Panc1 (cell line): ENCODE measurements around the gene THRB.

Experiments used
- POLR2AphosphoS5 ChIP-seq: IDR thresholded peaks from 2 replicates; pipeline ENCODE4 v1.6.1; 2012; ENCODE audit warnings: mild to moderate bottlenecking, low read depth, low read length, moderate library complexity
- SIN3A ChIP-seq: IDR thresholded peaks from 2 replicates; pipeline ENCODE4 v1.6.1; 2012; ENCODE audit warnings: low read depth, mild to moderate bottlenecking, low read length, moderate library complexity, borderline replicate concordance; ENCODE audit not compliant: insufficient read depth
- TCF7L2 ChIP-seq: IDR thresholded peaks from 2 replicates; pipeline ENCODE4 v1.6.1; 2011; ENCODE audit warnings: mild to moderate bottlenecking, low read depth, low read length, inconsistent platforms
- TF ChIP-seq, protein P1 (sequence below): fragments of 450-650 bp; IDR thresholded peaks from 2 replicates; pipeline ENCODE4 v1.5.1; 2017; ENCODE audit warnings: mild to moderate bottlenecking
- TF ChIP-seq, protein P2 (sequence below), 2 experiments: IDR thresholded peaks; 2 replicates each; pipeline ENCODE4 v1.6.1; 2011 to 2012; ENCODE audit warnings: low read depth in 2 of 2, control low read depth in 1 of 2, low read length in 1 of 2, mild to moderate bottlenecking in 1 of 2, moderate library complexity in 1 of 2; ENCODE audit not compliant: insufficient read depth in 1 of 2

- TF ChIP-seq, protein P1, sequence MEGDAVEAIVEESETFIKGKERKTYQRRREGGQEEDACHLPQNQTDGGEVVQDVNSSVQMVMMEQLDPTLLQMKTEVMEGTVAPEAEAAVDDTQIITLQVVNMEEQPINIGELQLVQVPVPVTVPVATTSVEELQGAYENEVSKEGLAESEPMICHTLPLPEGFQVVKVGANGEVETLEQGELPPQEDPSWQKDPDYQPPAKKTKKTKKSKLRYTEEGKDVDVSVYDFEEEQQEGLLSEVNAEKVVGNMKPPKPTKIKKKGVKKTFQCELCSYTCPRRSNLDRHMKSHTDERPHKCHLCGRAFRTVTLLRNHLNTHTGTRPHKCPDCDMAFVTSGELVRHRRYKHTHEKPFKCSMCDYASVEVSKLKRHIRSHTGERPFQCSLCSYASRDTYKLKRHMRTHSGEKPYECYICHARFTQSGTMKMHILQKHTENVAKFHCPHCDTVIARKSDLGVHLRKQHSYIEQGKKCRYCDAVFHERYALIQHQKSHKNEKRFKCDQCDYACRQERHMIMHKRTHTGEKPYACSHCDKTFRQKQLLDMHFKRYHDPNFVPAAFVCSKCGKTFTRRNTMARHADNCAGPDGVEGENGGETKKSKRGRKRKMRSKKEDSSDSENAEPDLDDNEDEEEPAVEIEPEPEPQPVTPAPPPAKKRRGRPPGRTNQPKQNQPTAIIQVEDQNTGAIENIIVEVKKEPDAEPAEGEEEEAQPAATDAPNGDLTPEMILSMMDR = no peak
- TF ChIP-seq SIN3A (no peak), POLR2AphosphoS5 (no peak), TCF7L2 (no peak)
- TF ChIP-seq, protein P2, sequence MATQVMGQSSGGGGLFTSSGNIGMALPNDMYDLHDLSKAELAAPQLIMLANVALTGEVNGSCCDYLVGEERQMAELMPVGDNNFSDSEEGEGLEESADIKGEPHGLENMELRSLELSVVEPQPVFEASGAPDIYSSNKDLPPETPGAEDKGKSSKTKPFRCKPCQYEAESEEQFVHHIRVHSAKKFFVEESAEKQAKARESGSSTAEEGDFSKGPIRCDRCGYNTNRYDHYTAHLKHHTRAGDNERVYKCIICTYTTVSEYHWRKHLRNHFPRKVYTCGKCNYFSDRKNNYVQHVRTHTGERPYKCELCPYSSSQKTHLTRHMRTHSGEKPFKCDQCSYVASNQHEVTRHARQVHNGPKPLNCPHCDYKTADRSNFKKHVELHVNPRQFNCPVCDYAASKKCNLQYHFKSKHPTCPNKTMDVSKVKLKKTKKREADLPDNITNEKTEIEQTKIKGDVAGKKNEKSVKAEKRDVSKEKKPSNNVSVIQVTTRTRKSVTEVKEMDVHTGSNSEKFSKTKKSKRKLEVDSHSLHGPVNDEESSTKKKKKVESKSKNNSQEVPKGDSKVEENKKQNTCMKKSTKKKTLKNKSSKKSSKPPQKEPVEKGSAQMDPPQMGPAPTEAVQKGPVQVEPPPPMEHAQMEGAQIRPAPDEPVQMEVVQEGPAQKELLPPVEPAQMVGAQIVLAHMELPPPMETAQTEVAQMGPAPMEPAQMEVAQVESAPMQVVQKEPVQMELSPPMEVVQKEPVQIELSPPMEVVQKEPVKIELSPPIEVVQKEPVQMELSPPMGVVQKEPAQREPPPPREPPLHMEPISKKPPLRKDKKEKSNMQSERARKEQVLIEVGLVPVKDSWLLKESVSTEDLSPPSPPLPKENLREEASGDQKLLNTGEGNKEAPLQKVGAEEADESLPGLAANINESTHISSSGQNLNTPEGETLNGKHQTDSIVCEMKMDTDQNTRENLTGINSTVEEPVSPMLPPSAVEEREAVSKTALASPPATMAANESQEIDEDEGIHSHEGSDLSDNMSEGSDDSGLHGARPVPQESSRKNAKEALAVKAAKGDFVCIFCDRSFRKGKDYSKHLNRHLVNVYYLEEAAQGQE (IDR thresholded peaks at IDR 0.05; ENCODE audit: insufficient read depth in 1 of 2, low read depth in 2 of 2, low read length in 1 of 2) = no peak
These were observed 366.2 kb downstream of the THRB start for GRCh38 chr3:24128199-24129005.
